ENCODE measurements around the gene SPNS2. TPM values are rescaled to one million over a fixed set of nuclear protein-coding genes. Genes with fewer than 3 reads are reported as not detected.

SPNS2 gene
- total RNA-seq, 1 experiment from 2014 or later, result 0.33 TPM

GRCh38 chr17:4573669-4574068, 75.0 kb downstream of the SPNS2 start:
- Histone ChIP-seq H3K23me2 (ENCODE audit: insufficient read length, low read depth, low read length, poor library complexity, severe bottlenecking) (no peaks in the 10 kb centered on the region), H2BK12ac (ENCODE audit: insufficient read length, low read depth, low read length) (no peak overlapping the region), H3K18ac (ENCODE audit: insufficient read length, low read depth, low read length) (no peak overlapping the region), H2BK15ac (ENCODE audit: low read depth, low read length) (no peak overlapping the region), H2BK5ac (ENCODE audit: insufficient read length, low read length) (no peak overlapping the region), H3T11ph (ENCODE audit: low read length) (no peak overlapping the region), H3K9me3 (ENCODE audit: control insufficient read depth, low read depth, low read length) (no peaks in the 10 kb centered on the region), H3K14ac (ENCODE audit: insufficient read depth, low read length) (no peak overlapping the region; the same call in 1 of the 2 replicates), H3K23ac (ENCODE audit: insufficient read length, low read depth, low read length) (no peak overlapping the region), H3K4me2 (ENCODE audit: insufficient read depth, insufficient read length, low read length) (no peak overlapping the region), H2AK5ac (ENCODE audit: insufficient read length, low read length) (no peak overlapping the region), H3K56ac (ENCODE audit: insufficient read length, low read depth, low read length) (no peak overlapping the region), H4K8ac (replicated peaks; ENCODE audit: insufficient read length, low read depth, low read length) (no peak overlapping the region), H4K20me1 (ENCODE audit: control insufficient read depth, insufficient read depth, insufficient read length) (no peaks in the 10 kb centered on the region), H3K27me3 (ENCODE audit: insufficient read depth, low read length) (no peaks in the 10 kb centered on the region), H3K4ac (ENCODE audit: low read depth, low read length) (no peak overlapping the region), H3K27ac (ENCODE audit: insufficient read length, low read depth, low read length) (no peak overlapping the region), H2BK120ac (ENCODE audit: low read depth, low read length, poor library complexity, severe bottlenecking) (no peak overlapping the region), H2AFZ (ENCODE audit: low read length) (no peak overlapping the region), H4K5ac (ENCODE audit: insufficient read length, low read depth, low read length) (no peak overlapping the region), H3K9ac (ENCODE audit: extremely low read depth, insufficient read length, low read length) (no peak overlapping the region), H3K79me2 (ENCODE audit: insufficient read depth, low read length) (no peaks in the 10 kb centered on the region), H4K91ac (ENCODE audit: insufficient read length, low read depth, low read length) (no peak overlapping the region), H2BK20ac (ENCODE audit: low read depth, low read length, poor library complexity, severe bottlenecking) (no peak overlapping the region), H3K79me1 (ENCODE audit: insufficient read depth, low read depth, low read length, poor library complexity, severe bottlenecking) (no peaks in the 10 kb centered on the region), H3K4me1 (ENCODE audit: insufficient read depth, low read length) (peaks cover 5% of the 10 kb centered on the region; the same call in 1 of the 2 replicates)
- Mint-ChIP-seq H3K27me3 (ENCODE audit: low read depth) (peaks cover 2% of the 10 kb centered on the region), H3K4me1 (peaks cover 28 to 50% of the 10 kb centered on the region in 2 experiments), H3K36me3 (ENCODE audit: insufficient read depth in 1 of 3, low read depth in 3 of 3) (peaks cover 0 to 6% (median 0%) of the 10 kb centered on the region in 3 experiments; a peak in 1 of 7 replicates), H3K9me3 (peaks cover 0 to 3% of the 10 kb centered on the region in 2 experiments; a peak in 2 of 5 replicates), H3K27ac (no peak overlapping the region), H3K4me3 (no peak overlapping the region)
- WGBS (ENCODE audit: extremely low coverage, insufficient read length, low lambda C conversion rate), result no CpG with 5 or more reads among the region's 7 CpGs
- no peak for TF ChIP-seq CTCF (conservative IDR thresholded peaks at IDR 0.05)
- no peak for DNase-seq
